Measurements from ENCODE around the gene NLRP11.

DNA sequence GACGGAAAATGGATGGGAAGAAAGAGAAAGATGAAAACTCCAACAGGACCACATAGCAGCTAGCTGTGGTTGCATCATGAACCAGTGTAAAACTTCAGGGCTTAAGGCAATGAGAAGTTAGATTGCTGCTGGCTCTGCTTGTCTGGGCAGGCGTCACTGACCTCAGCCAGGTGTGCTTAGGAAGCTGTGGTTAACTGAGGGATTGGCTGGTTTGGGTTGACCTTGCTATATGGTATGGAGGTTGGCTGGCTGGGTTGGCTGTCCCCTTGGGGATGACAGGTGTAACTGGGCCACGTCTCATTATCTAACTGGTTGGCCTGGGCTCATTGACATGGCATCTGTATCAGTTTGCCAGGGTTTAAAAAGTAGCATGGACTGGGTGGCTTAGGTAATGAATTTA, 45.4 kb upstream of the NLRP11 start:
- TF ChIP-seq LEF1 (IDR thresholded peaks at IDR 0.05; ENCODE audit: borderline replicate concordance) (no peak), FOXK2 (IDR thresholded peaks at IDR 0.05) (no peak), BHLHE40 (IDR thresholded peaks at IDR 0.05; ENCODE audit: borderline replicate concordance) (no peak), SP1 (IDR thresholded peaks at IDR 0.05) (no peak), ELF4 (IDR thresholded peaks at IDR 0.05) (no peak), PKNOX1 (IDR thresholded peaks at IDR 0.05) (no peak)

All from HEK293T (cell line).